ENCODE results near the gene TRPM2.

TRPM2 gene

DNA sequence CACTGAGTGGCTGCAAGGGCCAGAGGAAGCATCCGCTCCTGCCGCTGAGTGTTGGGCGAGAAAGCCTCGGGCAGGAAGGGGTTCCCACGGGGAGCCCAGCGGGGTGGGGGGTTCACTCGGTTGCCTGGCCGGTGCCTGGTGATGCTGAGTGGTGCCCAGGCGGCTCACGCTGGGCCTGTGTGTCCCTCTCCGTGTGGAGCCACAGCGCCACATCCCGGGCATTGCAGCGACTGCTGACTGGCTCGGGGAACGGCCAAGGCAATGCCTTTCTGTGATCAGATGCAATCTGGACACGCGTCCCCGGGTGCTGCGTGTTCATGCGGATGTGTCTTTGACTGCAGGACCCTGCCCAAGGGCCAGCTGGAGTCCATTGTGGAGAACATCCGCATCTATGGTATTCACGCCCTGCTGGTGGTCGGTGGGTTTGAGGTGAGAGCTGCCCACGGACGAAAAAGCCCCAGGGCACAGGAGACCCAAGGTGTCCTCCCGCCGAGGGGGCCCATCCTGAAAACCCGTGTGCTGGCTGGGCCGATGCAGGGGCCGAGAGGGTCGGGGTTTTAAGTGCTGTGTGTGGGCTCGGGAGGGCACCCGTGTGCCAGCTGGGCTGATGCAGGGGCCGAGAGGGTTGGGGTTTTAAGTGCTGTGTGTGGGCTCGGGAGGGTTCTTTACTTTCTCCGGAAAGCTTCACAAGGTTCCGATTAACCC, 30.6 kb upstream of the TRPM2 start:
- DNase-seq (ENCODE audit: low read depth), result no peak

DNA sequence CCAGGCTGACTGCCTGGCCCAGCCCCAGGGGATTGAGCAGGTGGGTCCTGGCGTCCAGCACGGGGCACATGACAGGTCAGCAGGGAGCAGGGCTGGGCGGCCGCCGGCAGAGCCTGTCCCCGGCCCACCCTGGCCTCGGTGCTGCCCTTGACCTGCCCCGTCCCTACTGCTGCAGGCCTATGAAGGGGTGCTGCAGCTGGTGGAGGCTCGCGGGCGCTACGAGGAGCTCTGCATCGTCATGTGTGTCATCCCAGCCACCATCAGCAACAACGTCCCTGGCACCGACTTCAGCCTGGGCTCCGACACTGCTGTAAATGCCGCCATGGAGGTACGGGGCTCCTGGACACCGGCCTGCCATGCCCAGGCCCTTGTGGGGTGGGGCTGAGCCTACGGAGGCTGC, 29.8 kb upstream of the TRPM2 start:
- DNase-seq (ENCODE audit: low read depth), result no peak

DNA sequence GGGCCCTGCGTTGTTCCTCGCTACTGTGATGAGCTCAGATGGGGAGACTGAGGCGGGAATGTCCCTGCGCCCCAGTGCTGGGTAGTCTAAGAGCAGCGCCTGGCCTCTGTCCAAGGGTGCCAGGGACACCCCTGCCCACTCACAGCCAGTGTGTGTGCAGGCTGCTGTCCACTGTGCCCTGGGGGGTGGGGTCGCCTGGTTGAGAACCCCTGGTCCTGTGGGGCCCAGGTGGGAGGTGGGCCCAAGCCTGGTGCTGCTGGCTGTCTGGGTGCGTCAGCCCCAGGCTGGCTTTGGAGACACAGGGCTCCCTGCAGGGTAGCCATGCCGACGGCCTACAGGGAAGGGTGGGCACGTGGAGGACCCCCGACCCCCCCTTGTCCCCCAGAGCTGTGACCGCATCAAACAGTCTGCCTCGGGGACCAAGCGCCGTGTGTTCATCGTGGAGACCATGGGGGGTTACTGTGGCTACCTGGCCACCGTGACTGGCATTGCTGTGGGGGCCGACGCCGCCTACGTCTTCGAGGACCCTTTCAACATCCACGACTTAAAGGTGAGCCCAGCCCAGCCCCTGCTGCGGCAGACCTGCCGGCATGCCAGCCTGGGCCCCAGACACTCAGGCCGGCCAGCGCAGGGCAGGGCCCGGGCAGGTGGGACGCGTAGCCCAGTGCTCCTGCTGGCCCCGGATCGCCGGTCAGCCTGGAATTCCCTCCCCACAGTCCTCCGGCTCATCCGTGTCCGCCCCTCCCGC, 29.1 kb upstream of the TRPM2 start:
- DNase-seq (ENCODE audit: low read depth), result no peak

DNA sequence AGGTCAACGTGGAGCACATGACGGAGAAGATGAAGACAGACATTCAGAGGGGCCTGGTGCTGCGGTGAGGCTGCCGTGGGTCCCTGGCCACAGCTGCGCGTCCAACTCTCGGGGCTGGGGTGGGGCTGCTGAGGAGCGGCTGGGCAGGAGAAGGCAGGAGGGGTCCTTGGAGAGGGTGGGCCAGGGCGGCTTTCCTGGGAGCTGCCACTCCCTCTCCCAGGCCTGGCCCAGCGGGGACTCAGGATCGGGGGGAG, 28.6 kb upstream of the TRPM2 start:
- DNase-seq (ENCODE audit: low read depth), result no peak

DNA sequence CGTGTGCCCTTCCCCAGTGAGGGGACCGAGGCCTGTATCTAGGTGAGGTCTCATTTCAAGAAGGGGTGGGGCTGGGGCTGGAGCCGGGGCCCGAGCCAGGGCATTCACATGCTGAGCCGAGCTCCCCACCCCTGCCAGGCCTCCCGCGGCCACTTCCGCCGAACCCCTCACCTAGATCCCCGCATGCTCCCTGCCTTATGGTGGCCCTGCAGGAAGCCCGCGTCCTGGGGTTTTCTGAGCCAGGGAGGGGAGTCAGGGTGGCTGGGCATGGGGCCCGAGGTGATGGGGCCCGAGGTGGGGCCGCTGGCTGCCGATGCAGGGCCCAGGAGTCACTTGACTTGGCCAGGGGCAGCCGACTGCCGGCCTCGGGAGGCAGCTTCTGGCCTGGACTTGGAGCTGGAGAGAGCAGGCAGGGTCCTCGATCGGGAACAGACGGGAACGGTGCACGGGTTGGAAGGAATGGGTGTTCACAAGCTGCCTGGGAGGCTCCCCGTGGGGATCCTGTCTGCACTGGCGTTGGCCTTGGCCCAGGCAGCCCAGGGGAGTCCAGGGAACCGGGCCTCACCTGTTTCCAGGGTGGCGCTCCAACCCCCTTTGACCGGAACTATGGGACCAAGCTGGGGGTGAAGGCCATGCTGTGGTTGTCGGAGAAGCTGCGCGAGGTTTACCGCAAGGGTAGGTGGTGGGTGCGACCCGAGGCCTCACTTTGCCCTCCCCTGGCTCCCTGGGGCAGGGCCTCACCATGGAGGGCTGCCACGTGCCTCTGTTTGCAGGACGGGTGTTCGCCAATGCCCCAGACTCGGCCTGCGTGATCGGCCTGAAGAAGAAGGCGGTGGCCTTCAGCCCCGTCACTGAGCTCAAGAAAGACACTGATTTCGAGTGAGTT, 27.8 kb upstream of the TRPM2 start:
- DNase-seq (ENCODE audit: low read depth), result no peak

DNA sequence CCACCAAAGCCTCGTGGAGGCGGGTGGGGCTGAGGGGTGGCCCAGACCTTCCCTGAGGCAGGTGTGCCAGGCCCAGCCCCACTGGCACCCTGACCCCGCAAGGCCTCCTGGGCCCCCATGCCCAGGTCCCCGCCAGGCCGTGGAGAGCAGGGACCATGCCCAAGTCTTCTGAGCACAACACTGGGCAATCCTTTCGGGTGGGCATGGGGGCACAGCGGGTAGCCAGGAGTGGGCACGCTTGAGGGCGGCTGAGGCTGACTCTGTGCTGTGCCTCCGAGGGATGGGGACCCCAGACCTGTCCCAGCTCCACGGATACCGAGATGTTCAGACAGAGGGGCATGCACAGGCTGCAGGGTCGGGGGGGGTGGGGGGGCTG, 27.2 kb upstream of the TRPM2 start:
- DNase-seq (ENCODE audit: low read depth), result no peak

DNA sequence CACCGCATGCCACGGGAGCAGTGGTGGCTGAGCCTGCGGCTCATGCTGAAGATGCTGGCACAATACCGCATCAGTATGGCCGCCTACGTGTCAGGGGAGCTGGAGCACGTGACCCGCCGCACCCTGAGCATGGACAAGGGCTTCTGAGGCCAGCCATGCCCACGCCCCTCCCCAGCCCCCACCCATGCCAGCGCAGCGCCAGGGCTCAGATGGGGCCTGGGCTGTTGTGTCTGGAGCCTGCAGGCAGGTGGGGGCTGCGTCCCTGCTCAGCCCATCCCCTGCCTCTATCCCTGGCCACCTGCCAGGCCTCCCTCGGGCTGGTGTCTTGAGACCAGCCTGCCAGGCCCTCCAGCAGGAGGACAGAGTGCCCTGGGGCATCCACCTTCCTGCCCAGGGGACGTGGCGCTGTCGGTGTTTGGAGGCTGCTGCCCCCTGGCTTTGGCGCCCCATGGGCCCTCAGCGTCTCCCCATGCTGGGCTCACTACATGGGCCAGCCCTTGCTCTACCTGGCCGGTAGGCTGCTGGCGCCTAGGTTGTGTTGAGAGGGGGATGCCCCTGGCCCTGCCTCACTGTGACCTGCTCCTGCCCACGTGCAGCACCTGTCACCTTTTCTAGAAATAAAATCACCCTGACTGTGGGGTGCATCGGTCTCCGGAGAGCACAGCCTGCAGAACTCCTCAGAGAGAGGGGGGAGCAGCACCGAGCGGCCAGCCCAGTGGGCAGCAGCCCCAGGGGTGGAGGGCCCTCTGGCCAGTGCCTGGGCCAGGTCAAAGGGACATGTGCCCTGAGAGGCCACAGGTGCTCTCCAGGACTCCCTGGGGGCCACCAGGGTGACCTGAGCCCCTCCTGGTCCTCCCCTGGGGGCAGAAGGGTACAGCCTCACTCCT, 26.5 kb upstream of the TRPM2 start:
- no peak for DNase-seq (ENCODE audit: low read depth)

DNA sequence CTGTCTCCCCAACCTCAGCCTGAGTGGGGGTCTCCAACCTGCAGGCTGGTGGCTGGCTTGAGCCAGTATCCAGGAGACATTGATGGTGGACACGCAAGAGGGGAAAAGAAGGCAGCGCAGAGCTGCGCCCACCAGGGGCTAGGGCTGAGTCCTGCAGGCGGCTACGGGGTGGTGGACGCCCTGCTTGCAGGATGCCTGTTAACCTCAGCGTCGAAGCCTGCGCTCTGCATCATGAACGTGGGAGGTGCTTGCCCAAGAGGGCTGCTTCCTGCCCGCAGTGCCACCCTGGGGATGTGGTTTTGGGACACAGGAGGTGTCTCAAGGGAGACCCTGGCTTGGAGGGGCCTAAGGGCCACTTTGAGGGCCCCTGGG, 25.8 kb upstream of the TRPM2 start:
- no peak for DNase-seq (ENCODE audit: low read depth)

DNA sequence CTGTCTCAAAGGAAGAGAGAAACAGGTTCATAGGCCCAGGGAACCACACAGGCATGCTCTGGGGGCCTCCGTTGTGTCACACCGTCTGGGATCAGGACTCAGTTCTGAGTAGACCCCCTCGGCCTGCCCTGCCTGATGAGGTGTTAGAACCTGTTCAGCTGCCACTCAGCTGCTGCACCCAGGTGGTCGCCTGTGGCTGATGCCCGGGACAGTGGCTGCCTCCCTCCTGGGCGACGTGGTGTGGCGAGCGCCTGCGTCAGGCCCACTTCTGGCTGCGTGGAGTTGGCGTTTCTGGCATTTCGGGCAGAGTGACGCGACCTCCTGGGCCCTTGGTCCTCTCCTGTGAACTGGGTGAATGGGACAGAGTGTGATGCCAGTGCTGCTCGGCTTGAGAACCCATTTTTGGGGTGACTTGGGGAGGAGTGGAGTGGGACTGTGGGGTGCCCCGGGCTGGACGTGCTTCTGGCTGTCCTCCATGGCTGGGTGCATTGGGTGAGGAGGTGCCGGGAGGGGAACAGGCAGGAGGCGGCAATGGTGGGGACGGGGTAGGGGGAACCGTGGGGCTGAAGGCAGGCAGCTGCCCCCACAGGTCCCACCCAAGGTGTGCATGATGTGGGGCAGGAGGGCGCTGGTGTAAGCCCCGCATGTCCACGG, 25.1 kb upstream of the TRPM2 start:
- DNase-seq (ENCODE audit: low read depth), result no peak

DNA sequence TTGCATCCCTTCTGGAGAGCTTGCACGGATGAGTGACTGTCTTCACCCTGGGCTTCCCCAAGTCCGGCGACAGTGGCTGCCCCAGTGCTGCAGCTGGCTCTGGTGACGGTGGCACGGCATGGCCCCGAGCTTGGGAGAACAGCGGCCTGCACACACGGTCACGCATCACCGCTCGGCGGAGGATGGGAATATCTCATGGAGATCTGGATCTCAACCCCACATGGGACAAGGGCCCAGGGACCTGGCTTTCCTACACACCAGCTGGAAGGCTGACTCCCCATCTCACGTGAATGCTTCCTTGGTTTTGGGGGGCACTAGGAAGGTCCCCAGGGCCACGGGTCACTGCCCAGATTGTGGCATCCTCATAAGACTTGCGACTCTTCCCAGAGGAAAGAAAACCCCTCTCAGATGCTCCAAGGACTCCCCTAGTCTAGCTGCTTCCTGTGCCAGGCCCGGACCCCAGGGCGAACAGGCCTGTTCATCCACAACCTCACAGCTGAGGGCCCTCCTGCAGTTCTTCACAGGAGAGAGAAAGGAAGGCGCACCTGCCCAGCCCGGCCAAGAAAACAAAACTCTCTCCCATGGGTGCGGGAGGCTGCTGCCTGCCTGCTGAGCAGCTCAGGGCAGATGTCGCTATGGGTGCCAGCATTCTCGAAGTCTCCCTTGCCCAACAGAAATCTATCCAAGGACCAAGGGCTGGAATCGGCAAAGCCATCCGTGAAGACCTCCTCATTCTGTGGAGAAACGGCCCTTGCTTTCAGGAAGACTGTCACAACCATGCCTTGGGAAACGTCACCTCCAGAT, 24.1 kb upstream of the TRPM2 start:
- DNase-seq (ENCODE audit: low read depth), result no peak

DNA sequence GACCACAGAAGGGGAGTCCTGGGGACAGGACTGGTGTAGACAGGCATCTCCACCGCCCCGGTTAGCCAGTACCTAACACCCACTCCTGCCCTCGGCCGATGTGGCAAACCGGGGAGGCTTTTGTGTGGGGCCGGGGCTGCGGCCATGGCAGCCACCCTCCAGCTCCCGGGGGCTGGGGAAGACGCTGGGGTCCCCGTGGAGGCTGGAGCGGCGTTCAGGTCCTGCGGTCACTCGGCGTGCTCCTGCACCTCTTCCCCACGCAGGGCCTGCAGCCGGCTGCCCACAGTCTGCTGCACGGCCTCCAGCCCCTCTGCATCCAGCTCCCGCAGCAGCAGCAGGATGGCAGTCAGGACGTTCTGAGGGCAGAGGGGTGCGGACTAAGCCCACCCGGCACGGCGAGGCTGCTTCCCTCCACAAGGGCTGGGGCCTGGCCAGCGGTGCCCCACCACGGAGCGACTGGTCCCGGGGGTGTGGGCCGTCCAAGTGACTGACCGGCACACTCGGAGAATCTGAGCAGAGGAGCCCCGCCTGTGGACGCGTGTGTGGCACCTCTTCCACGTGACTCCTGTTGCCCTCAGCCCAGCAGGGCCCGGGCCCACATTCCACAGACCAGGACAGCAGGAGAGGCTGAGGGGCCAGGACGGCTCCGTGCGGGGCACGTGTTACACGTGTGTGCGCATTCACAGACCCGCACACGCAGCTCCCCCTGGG, 23.3 kb upstream of the TRPM2 start:
- DNase-seq (ENCODE audit: low read depth), result no peak

DNA sequence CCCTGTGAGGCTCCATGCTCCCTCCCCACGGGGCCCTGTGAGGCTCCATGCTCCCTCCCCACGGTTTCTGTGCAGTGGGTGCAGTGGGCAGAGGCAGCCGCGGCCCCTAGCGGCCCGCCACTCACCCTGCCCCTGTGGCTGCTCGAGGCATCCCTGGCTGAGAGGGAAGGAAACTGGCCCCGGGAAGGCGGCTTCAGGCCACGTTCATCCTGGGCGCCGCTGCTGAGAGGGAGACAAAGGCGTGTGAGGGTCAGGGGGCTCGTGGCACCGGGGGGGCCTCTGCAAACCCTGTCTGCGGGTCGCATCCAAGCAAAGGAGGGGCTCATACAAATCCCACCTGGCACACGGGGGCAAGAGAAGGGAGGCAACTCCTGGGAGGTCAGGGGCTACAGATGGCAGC, 22.7 kb upstream of the TRPM2 start:
- no peak for DNase-seq (ENCODE audit: low read depth)

DNA sequence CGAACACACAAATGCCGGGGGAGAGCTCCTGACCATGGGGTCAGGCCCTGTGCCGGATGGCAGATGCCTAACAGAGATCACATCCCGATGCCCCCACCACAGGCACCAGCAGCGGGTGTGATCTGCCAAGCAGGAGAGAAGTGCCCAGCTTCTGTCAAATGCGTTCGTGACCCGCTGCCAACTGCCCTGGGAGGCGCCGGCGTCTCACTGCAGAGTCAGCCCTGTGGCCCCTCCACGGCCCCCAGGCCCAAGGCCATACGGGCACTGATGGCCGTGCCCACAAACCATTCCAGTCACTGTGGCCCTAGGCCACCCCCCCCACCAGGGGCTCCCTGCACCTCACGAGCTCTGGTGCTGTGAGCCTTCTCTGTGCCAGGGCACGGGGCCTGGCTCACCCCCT, 22.2 kb upstream of the TRPM2 start:
- no peak for DNase-seq (ENCODE audit: low read depth)

DNA sequence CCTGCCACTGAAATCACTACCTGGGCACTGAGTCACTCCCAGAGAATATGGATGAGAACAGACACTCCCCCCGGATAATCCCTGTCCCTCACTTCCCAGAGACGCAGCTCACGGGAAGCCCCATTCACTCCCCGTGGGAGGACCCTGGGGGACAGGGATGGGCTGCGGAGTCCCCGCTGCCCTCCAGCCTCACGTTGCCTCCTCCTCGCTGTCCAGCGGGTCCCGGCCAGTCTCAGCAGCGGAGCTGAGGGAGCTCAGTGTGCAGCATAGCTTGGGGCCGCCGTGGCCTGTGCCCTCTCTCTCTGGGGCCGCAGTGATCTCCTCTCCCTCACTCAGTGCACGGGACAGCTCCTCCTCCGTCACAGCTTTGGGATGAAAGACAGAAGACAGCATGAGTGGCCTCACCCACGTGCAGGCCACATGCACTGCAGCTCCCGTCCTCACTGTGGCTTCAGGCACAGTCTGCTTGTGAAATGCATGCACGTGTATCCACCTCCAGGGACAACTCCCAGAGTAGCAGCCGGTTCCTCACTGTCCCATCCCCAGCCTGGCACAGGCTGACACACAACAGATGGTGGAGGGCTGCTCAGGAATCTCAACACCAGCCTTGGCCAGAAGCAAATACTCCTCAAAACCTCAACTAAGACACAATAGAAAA, 21.6 kb upstream of the TRPM2 start:
- DNase-seq (ENCODE audit: low read depth), result peak; percentile 12

DNA sequence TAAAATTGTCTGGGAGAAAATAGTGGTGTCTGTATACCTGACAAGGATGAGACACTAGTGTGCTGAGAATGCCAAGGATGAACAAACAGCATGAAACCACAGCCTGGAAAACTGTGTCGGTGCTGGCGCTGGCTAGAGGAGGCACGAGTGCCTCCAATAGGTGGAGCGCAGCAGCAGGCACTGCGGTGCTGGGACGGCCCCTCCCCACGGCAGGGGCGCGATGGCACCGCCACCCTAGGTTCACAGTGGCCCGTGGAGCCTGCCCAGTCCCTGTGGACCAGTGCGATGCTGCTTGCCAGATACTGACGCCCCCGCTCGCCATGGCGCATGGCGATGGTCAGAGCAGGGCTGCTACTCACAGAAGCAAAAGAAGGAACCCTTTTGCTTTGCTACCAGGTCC, 21.0 kb upstream of the TRPM2 start:
- no peak for DNase-seq (ENCODE audit: low read depth)

DNA sequence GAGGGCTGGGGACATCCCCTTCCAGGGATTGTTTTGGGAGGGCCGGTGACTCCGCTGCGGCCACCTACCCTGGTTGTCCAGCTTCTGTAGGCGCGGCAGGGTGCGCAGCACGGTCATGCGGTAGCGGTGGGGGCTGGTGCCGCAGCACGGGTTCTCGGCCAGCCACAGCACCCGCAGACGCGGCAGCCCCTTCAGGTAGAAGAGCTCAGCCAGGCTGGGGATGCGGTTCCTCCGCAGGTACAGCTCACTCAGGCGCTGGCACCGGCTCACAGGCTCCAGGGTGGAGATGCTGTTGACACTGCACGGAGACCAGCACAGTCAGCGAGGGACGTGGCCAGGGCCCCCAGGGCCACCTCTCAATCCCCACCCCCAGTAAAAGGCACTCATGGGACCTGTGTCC, 20.5 kb upstream of the TRPM2 start:
- DNase-seq (ENCODE audit: low read depth), result no peak

DNA sequence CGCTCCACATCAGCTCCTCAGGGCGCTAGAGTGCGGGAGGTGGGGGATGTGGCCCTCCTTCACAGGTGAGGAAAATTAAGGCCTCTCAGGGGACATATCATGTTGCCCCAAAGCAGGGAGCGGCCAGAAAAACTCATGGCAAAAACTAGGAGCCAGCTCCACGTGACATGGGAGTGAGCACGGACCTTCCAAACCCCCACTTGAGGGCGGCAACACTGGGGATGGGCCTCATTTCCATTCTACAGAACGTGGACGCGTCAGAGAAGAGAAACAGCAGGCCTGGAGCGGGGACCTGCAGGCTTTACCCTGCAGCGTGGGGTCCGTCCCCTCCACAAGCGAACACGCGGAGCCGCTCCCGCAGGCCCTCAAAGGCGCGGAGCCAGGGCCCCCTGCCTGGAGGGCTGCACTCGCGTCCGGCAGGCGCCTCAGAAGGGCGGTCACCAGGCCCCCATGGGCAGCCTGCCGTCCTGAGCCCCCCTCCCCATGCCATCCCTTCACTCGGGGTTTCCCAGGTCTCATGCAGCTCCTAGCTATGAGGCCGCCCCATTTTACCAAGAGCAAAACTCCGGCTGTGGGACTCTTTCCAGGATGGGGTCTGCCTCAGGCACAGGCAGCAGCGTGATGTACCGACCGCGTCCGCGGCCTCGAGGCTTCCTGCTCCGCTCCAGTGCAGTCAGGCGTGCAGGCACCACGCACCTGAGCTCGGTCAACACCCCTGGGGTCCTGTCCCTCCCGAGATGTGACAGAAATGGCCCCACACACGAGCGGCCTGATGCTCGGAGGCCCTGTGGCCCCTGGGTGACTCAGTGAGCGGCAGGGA, 19.7 kb upstream of the TRPM2 start:
- DNase-seq (ENCODE audit: low read depth), result no peak

DNA sequence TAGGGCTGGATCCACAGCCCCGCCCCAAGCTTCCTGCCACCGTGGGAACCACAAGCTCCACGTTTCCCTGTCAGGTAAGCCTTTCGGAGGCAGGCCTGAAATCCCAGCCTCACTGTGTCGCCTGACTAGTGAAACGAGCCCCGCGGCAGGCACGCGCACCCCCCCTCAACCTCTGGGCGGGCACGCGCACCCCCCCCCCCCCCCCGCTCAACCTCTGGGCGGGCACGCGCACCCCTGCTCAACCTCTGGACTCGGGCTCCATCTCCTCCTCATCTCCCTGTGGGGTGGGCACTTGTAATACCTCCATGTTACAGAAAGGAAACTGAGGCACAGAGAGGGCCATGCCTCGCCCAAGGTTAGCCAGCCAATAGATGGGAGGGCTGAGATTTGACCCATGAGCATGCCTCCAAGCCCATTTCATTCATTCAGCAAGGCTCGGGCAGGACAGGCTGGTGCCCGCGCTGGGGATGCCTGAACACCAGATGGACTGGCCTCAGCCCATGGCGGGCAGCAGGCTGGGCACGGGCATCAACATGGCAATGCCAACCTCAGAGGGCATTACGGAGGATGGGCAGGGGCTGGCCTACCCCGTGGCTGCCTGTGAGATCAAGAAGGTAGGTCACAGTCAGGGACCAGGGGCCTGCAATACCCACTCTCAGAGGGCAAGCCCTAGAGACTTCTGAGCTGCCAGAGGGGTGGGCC, 18.9 kb upstream of the TRPM2 start:
- DNase-seq (ENCODE audit: low read depth), result no peak

Measured in iris pigment epithelial cell (primary cell).